IPS-18c (cell line): ENCODE measurements around the gene STK32B.

Experiments
- H3K4me3 ChIP-seq: 2 replicates; pipeline ENCODE4 v1.7.0; 2013; ENCODE audit warnings: low read depth, mild to moderate bottlenecking, low read length, moderate library complexity; ENCODE audit not compliant: insufficient read depth
- H3K9me3 ChIP-seq: one replicate; pipeline ENCODE4 v1.6.1; 2013; ENCODE audit warnings: mild to moderate bottlenecking, low read length, moderate library complexity; ENCODE audit not compliant: control insufficient read depth, insufficient read depth

The STK32B gene

DNA sequence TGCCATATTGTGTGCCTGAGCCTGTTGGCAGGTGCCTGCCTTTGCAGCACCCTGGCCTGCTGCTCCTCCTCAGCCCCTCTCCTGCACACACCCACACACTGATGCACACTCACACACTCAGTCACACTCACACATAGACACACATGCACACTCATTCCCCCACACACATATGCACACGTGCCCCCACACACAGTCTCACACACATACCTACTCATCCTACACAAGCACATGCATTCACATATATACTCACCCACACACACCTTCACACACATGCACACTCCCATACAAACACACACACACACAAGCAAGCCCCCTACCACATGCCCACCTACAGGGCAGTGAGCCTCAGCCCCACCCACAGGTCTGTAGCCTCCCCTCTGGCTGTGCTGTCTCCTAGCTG lies 412.1 kb downstream of the STK32B start:
- Histone ChIP-seq H3K4me3 (no peak overlapping the region), H3K9me3 (no peaks in the 10 kb centered on the region)

DNA sequence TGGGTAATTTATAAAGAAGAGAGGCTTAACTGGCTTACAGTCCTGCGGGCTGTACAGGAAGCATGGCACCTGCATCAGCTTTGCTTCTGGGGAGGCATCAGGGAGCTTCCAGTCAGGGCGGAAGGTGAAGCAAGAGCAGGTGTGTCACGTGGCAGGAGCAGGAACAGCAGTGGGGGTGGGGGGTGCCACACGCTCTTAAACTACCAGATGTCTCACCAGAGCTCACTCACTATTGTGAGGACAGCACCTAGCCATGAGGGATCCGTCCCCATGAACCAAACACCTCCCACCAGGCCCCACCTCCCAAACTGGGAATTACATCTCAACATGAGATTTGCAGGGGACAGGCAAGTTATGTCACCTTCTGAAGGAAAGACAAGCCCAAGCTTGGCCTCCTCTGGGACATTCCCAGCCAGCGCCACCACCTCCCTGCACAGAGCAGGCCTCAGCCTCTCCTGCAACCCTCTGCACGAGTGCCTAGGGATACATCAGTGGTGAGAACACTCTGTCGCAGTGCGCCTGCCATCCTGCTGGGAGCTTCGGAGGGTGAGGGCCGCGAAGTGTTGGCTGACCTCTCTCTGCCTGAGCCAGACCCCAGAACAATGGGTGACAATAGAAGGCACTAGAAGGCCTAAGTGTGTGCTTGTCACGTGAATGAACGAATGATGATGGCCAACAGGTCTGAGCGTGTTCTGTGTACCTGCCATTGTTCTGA lies 412.8 kb downstream of the STK32B start:
- no peak overlapping the region for H3K4me3 ChIP-seq
- no peaks in the 10 kb centered on the region for H3K9me3 ChIP-seq

GRCh38 chr4:5465529-5465928 lies 414.2 kb downstream of the STK32B start:
- Histone ChIP-seq H3K4me3 (no peak overlapping the region), H3K9me3 (no peaks in the 10 kb centered on the region)

DNA sequence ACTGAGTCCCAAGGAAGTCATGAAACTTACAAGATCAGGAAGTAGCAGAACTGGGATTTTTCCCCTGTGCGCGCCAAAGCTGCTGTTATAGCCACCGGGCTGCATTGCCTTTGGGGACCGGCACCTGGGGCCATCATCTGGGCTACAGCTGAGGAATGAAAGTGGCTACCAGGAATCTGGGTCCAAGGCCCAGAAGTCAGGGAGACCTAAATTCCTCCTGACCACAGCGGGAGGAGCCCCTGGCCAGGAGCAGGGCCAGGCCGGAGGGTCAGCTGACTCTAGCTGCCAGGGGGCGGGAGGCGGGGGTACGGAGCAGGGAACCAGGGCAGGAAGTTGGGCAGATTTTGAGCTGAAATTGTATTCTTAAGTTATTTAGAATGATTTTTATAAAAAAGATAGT lies 414.7 kb downstream of the STK32B start:
- H3K9me3 ChIP-seq, result no peaks in the 10 kb centered on the region
- no peak overlapping the region for H3K4me3 ChIP-seq

- H3K9me3 ChIP-seq, result no peaks in the 10 kb centered on the region
- no peak overlapping the region for H3K4me3 ChIP-seq
These were observed 415.8 kb downstream of the STK32B start for GRCh38 chr4:5467111-5467510.

GRCh38 chr4:5469151-5469775 lies 418.0 kb downstream of the STK32B start:
- peaks cover 2% of the 10 kb centered on the region for H3K9me3 ChIP-seq

GRCh38 chr4:5469861-5470260 lies 418.6 kb downstream of the STK32B start:
- Histone ChIP-seq H3K4me3 (no peak overlapping the region), H3K9me3 (peaks cover 2% of the 10 kb centered on the region)

More at GRCh38 chr4:5469151-5469775, 418.0 kb downstream of the STK32B start:
- no peak overlapping the region for H3K4me3 ChIP-seq

GRCh38 chr4:5470318-5471198 lies 419.3 kb downstream of the STK32B start:
- Histone ChIP-seq H3K4me3 (no peak overlapping the region), H3K9me3 (peaks cover 2% of the 10 kb centered on the region)

DNA sequence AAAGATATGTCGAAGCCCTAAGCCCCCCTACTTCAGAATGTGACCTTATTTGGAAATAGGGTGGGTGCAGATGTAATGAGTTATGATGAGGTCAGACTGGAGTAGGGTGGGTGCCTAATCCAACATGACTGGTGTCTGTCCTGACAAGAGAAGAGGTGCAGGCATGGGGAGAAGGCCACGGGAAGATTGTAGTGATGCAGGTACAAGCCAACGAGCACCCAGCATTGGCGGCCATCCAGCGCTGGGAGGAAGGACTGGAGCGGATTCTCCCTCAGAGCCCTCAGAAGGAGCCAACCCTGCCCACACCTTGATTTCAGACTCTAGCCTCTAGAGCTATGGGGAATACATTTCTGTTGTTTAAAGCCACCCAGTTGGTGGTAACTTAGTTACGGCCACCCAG lies 419.9 kb downstream of the STK32B start:
- Histone ChIP-seq H3K9me3 (peaks cover 2% of the 10 kb centered on the region), H3K4me3 (no peak overlapping the region)

DNA sequence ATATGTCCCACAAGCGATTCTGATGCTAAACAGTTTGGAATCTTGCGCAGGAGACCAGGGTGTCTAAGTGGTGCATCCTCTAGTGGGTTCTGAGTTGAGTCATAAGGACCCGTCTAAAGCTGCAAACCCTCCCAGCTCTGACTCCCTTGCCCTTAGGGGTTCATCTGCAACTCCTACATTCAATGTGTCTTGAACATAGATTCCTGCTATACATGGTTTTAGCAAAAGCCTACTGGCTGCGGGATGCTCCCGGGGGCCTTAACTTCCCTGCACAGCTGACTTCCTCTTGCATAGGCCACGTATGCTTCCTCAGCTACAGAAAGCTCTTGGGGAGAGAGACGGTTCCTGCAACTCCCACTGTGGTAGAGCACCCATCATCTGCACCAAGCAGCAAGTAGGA lies 420.4 kb downstream of the STK32B start:
- Histone ChIP-seq H3K9me3 (peaks cover 2% of the 10 kb centered on the region), H3K4me3 (no peak overlapping the region)

DNA sequence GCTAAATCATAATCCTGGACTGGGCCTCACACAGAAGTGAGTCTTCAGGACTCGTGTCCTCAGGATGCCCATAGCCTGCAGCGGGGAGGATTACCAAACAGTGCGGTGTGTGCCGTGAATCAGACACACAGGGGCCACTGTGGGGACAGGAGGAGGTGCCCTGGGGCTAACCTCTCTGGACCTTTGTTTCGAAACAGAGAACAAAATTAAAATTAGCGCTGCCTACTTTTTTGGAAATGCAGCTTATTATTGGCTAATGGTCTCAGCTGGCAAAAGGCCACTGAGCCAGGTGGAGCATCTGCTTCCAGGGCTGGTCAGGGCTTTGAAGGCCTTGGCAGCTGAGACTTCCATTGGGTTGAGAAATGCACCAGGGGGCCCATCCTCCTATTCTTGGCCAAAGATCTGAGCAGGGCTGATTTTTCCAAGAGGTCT lies 420.9 kb downstream of the STK32B start:
- Histone ChIP-seq H3K9me3 (peaks cover 2% of the 10 kb centered on the region), H3K4me3 (no peak overlapping the region)

GRCh38 chr4:5473125-5473524 lies 421.8 kb downstream of the STK32B start:
- Histone ChIP-seq H3K4me3 (no peak overlapping the region), H3K9me3 (peaks cover 2% of the 10 kb centered on the region)

GRCh38 chr4:5474756-5475155 lies 423.5 kb downstream of the STK32B start:
- Histone ChIP-seq H3K9me3 (peaks cover 2% of the 10 kb centered on the region), H3K4me3 (no peak overlapping the region)

DNA sequence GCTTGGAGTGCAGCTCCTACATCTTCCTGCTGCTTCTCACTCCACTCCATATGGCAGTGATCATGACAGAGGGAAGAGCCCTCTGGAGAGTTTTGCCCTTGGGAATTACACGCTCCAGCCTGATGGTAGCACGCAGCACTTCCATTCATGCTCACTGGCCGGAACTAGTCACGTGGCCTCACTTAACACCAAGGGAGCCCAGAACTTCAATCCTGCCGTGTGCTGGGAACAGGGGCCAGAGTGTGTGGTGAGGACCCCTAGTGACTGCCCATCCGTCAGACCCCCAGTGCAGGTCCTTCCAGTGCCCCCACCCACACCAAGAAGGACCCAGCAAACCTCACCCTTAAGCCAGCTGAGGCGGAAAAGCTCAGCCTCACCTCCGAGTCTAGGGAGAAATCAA lies 426.3 kb downstream of the STK32B start:
- Histone ChIP-seq H3K4me3 (no peak overlapping the region), H3K9me3 (peaks cover 2% of the 10 kb centered on the region)

DNA sequence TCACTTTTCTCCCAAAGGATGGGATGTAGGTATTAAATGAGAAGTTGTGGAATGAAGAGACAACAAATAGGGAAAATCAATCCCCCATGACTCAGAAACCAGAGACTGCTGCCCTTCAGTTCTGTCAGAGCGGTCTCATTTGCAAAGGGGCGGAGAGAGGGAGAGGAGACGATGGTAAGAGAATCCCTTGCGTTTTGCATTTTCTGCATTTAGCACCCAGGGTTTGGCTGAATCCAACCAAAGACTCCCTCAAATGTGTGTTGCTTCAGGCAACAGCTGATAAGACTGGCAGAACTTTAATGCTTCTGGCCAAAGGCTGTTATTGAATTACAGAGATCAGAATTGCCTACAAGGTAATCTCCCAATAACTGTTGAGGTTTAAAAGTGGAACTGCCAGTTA lies 426.9 kb downstream of the STK32B start:
- peaks cover 2% of the 10 kb centered on the region for H3K9me3 ChIP-seq
- H3K4me3 ChIP-seq, result no peak overlapping the region

GRCh38 chr4:5478697-5479096 lies 427.4 kb downstream of the STK32B start:
- Histone ChIP-seq H3K4me3 (no peak overlapping the region), H3K9me3 (peaks cover 2% of the 10 kb centered on the region)

GRCh38 chr4:5479518-5480060 lies 428.3 kb downstream of the STK32B start:
- H3K9me3 ChIP-seq, result no peaks in the 10 kb centered on the region
- H3K4me3 ChIP-seq, result no peak overlapping the region

DNA sequence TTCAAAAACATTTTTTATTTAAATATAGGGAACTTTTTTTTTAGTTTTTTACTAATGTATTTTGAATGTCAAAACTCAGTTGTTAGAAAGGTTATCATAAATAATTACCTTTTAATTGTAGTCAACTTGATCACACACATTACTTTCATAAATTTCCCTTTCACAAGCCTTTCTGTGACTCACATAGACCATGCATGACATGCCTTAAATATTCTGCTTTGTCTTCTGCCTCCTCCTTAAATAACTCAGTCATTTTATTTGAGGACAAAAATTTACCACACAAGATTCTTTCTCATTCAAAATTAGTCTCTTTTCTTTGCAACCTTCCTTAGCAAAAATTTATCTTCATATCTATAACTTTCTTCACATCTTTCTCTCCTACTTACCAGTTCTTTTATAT lies 437.1 kb downstream of the STK32B start:
- H3K4me3 ChIP-seq, result no peak overlapping the region
- peaks cover 3% of the 10 kb centered on the region for H3K9me3 ChIP-seq
